ENCODE measurements around the gene EEPD1.

The EEPD1 gene

GRCh38 chr7:36157527-36158320, 4.7 kb downstream of the EEPD1 start:
- no peak for DNase-seq

GRCh38 chr7:36158321-36158605, 5.2 kb downstream of the EEPD1 start:
- DNase-seq, result no peak

GRCh38 chr7:36159618-36160017, 6.6 kb downstream of the EEPD1 start:
- no peak for DNase-seq

GRCh38 chr7:36160313-36160712, 7.3 kb downstream of the EEPD1 start:
- DNase-seq, result no peak

GRCh38 chr7:36161996-36162395, 8.9 kb downstream of the EEPD1 start:
- DNase-seq, result no peak

- no peak for DNase-seq
These were observed 12.0 kb downstream of the EEPD1 start for GRCh38 chr7:36165059-36165458.

GRCh38 chr7:36165802-36166201, 12.7 kb downstream of the EEPD1 start:
- no peak for DNase-seq

- DNase-seq, result no peak
These were observed 14.5 kb downstream of the EEPD1 start for GRCh38 chr7:36167403-36168050.

- DNase-seq, result no peak
These were observed 18.4 kb downstream of the EEPD1 start for GRCh38 chr7:36171503-36171902.

GRCh38 chr7:36175886-36176285, 22.8 kb downstream of the EEPD1 start:
- DNase-seq, result no peak

GRCh38 chr7:36176697-36177096, 23.6 kb downstream of the EEPD1 start:
- DNase-seq, result no peak

- no peak for DNase-seq
These were observed 27.1 kb downstream of the EEPD1 start for GRCh38 chr7:36180121-36180520.

GRCh38 chr7:36181668-36182067, 28.6 kb downstream of the EEPD1 start:
- DNase-seq, result no peak

GRCh38 chr7:36182854-36183604, 30.0 kb downstream of the EEPD1 start:
- DNase-seq, result no peak

- no peak for DNase-seq
These were observed 32.0 kb downstream of the EEPD1 start for GRCh38 chr7:36185092-36185491.

GRCh38 chr7:36185756-36186155, 32.7 kb downstream of the EEPD1 start:
- DNase-seq, result no peak

- DNase-seq, result no peak
These were observed 33.5 kb downstream of the EEPD1 start for GRCh38 chr7:36186359-36187121.

- DNase-seq, result no peak
These were observed 35.2 kb downstream of the EEPD1 start for GRCh38 chr7:36188266-36188665.

GRCh38 chr7:36188906-36189305, 35.9 kb downstream of the EEPD1 start:
- DNase-seq, result no peak

GRCh38 chr7:36190447-36191291, 37.6 kb downstream of the EEPD1 start:
- DNase-seq, result no peak

- no peak for DNase-seq
These were observed 38.4 kb downstream of the EEPD1 start for GRCh38 chr7:36191292-36191920.
